DMS53 treated with DMSO at 0.1 percent for 48 hours (cell line): ENCODE data around the gene PRPF4.
"Not testable (repeated sequence)": the region's sequence is repeated elsewhere in the genome, so short reads cannot be mapped to it uniquely, and the experiment has no call there.

Source experiments
- DNase-seq: peaks from one replicate; lab custom pipeline; 2025; ENCODE audit not compliant: unreplicated experiment; lab: John Stamatoyannopoulos, UW

The PRPF4 gene

DNA sequence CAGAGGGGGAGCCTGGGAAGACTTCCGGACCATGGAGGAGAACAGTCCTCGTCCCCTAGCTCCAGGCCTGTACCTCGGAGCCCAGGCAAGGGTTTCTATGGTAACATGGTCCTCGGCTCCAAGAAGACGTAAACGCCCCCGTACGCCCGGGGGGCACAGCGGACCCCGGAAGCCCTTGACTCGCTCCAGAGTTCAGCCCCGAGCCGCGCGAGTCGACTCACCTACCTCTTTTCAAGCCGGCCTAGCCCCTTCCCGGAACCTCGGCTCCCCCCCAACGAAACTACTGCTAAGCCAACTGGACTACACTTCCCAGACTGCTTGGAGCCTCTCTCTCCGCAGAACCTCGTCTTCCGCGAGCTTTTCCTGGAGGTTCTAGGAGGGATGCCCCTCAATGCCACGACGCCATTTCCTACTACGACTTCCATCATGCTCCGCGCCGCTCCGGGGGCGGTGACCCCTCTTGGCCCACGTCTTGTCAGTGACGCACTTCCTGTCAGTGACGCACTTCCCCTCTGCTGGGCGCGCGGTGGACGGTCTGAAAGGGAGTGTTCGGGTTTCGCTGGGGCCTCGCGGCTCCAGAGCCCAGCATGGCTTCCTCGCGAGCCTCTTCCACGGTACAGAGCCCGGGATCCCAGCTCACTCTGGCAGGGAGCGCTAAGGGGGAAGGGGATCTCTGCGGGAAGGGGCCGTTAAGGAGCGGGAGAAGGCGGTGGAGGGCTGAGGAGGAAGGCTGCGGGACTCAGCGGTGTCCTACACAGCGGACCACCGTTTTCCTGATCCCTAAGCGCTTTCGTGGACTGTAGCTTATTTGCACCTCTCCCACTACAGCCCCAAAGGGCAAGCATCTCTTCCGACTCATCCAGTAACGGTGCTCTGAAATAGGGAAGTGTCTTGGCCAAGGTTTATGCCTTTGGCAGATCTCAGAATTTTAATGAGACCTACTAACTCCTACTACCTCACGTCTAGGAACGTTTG lies at the start of gene PRPF4, which contains the start of gene CDC26:
TSS of gene PRPF4 (plus strand) at position 502 of the 975 bp plus-strand sequence. CDS start at position 588, 86 bp downstream.
TSS of gene CDC26 (minus strand) at position 416 of the 975 bp plus-strand sequence. CDS start 3,065 bp downstream, outside the sequence.
- DNase-seq, result peak; percentile 92

- no peak for DNase-seq
Observed at GRCh38 chr9:113227436-113227835, 48.0 kb upstream of the PRPF4 start.

GRCh38 chr9:113228130-113228665 lies 47.3 kb upstream of the PRPF4 start:
- DNase-seq, result no peak

- DNase-seq, result no peak
Observed at GRCh38 chr9:113231701-113232100, 43.8 kb upstream of the PRPF4 start.

DNA sequence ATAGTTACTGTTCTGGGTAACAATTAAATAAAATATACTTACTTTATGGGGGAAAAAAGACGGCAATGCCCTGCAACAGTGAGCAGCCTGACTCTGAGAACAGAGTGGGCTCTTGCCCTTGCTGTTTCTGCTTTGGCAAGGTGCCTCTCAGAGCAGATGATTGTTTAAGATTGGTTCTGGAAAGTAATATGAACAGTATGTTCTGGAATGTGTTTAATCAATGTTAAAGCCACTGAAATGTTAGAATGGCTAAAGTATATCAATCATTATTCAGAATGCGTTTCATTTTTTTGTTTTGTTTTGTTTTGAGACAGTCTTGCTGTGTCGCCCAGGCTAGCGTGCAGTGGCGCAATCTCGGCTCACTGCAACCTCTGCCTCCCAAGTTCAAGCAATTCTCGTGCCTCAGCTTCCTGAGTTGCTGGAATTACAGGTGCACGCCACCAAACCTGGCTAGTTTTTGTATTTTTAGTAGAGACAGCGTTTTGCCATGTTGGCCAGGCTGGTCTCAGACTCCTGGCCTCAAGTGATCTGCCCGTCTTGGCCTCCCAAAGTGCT lies 39.7 kb upstream of the PRPF4 start:
- not testable (repeated sequence) for DNase-seq

GRCh38 chr9:113237026-113237425 lies 38.4 kb upstream of the PRPF4 start:
- no peak for DNase-seq

DNA sequence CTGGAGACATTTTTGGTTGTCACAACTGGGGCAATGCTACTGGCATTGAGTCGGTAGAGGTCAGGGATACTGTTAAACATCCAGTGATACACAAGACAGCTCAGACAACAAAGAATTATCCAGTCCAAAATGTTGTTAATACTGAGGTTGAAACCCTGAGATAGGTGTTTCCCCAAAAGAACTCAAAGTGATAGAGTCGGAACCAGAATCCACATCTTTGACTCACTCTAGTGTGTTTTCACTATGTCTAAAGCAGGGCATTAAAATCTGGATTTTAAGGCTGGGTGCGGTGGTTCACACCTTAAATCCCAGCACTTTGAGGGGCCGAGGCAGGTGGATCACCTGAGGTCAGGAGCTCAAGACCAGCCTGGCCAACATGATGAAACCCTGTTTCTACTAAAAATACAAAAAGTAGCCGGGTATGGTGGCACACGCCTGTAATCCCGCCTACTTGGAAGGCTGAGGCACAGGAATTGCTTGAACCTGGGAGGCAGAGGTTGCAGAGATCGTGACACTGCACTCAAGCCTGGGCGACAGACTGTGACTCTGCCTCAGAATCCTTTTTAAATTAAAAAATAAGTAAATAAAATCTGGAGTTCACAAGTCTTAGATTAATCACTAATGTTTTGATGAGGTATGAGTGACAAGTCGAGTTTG lies 37.1 kb upstream of the PRPF4 start:
- no peak for DNase-seq

GRCh38 chr9:113238859-113239232 lies 36.6 kb upstream of the PRPF4 start:
- no peak for DNase-seq

GRCh38 chr9:113241161-113241560 lies 34.3 kb upstream of the PRPF4 start:
- no peak for DNase-seq

DNA sequence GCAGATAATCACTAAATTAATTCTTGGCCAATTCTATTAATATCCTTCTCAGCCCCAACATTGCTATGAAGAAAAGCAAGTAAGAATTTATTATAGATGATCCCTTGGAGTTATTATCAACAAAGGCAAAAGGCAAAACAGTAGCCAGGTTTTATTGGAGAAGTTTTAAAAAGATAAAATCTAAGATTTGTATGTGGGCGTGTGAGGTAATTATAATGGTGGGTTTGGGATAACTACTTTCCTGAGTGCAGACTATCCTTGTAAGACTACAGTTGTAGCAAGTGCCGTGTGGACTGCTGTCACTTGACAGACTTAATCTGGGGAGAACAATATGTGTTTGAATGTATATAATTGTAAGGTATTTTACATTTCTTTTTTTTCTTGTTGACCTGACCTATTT lies 30.9 kb upstream of the PRPF4 start:
- DNase-seq, result no peak

DNA sequence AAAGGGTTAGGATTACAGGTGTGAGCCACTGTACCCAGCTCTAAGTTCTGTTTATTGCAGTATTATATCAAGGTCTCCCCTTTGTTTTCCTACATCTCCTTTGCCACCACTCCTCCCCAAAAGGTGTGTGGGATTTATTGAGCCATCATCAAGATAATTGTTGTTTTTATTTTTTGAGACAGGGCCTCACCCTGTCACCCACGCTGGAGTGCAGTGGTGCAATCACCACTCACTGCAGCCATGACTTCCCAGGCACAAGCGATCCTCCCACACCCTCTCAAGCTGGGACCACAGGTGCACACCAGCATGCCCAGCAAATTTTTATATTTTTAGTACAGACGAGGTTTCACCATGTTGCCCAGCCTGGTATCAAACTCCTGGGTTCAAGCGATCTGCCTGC lies 29.6 kb upstream of the PRPF4 start:
- DNase-seq, result no peak

DNA sequence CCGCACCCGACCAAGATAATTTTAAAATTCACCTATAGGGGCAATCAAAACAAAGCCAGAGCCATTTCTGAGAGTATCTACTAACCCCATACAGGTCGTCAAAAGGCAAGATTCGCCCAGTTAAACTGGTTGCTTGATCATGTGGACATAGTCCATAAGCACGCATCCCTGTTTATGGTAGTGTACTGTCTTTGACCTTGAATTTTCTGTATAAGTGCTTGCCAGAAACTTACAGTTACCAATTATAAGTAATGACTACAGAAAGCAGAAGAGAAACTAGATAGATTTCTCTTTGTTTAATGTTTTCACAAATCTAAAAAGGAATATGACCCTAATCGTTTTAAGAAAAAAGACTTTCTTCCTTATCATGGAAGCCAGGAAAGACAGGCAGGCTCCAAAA lies 28.5 kb upstream of the PRPF4 start:
- no peak for DNase-seq

- DNase-seq, result no peak
Observed at GRCh38 chr9:113247640-113248039, 27.8 kb upstream of the PRPF4 start.

- DNase-seq, result not testable (repeated sequence)
Observed at GRCh38 chr9:113249661-113250060, 25.8 kb upstream of the PRPF4 start.

DNA sequence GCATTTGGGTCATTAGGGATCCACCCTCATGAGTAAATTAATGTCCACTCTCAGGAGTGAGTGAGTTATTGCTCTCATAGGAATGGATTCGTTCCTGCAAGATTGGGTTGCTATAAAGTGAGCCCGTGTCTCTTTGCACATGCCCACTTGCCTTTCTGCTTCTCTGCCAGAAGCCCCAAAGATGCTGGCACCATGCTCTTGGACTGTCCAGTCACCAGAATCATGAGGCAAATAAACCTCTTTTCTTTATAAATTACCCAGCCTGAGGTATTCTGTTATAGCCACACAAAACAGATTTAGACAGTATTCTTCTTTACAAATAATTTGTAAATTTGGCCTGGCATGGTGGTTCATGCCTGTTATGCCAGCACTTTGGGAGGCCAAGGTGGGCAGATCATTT lies 24.7 kb upstream of the PRPF4 start:
- no peak for DNase-seq

DNA sequence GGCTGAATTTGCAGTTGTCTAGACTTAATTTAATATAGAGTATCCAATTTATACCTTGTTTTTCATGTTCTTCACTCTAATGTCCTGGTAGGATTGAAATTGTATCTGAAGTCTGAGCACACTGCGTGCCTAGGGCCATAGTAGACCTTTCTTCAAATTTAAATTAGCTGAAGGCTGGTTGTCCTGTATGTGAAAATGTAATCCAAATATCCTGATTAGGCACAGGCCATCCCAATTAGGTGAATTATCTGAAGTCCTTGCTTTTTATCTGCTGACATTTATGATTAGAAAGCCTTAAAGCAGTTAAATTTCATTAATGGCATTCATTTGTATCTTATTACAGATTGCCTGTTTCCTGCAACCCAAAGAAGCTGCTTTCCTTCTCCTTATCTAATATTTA lies 20.5 kb upstream of the PRPF4 start:
- DNase-seq, result no peak

DNA sequence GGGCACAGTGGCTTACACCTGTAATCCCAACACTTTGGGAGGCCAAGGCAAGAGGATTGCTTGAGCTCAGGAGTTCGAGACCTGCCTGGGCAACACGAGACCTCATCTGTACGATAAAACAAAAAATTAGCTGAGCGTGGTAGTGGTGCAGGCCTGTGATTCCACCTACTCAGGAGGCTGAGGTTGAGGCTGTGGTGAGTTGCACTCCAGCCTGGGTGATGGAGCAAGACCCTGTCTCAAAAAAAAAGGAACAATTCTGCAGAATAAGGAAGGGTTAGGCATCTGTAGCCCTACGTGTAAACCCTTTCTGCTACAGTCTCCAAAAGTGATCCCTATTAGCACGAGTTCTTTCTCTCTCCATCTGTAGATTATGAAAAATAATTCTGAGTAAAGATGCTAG lies 20.0 kb upstream of the PRPF4 start:
- no peak for DNase-seq

- DNase-seq, result no peak
Observed at GRCh38 chr9:113257863-113258262, 17.6 kb upstream of the PRPF4 start.

DNA sequence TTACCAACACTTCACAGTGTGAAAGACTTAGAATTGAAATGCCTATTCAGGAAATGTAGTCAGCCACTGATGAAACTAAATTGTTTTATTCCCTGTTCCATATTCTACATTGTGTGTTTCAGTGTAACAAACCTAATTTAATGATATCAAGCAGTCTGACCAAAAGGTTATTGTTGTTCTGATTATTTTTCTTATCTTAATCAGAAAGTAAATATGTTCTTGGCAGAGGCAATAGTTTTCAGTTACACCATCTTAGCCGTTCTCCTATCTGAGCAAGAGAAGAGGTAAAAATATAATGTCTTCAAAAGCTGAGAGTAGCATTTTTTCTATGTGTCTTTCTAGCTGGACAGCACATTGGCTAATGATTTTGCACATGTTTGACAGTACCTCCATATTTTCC lies 17.2 kb upstream of the PRPF4 start:
- no peak for DNase-seq

DNA sequence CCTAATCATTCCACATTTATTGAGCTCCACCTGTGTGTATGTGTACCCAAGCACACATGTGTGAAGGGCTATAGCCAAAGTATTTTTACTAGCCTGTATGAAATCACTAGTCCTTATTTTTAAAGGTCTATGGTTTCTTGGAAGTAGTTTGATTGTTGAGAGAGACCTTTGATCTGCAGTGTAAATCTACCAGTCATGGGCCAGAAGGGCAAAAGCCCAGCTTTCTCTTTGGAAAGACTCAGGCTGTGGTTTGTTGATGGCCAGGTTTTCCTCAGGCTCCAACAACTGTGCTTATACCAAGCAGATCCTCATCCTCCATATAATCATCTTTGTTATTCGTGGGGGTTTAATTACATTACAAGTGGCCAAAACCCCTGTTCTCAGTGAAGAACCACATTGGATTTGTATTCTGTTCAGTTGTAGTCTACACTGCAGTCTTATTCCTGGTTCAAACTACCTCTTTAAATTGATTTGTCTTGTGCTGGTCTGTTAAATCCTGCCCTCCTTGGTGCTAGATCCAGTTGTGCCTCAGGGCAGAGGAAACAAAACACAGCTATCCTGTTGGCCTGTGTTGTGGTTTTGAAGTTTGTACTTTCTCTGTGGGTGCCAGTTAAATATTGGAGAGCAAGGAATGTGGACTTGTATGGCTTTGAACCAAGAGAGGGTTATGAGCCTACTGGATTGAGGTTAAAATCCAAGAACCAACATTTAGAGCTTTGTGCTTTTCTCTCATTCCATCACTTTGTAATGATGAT lies 13.4 kb upstream of the PRPF4 start:
- no peak for DNase-seq

GRCh38 chr9:113266174-113266573 lies 9.3 kb upstream of the PRPF4 start:
- DNase-seq, result no peak
